CD8-positive, alpha-beta memory T cell (primary cell): ENCODE measurements around the gene CFAP73. TPM values are rescaled to one million over a fixed set of nuclear protein-coding genes. Genes with fewer than 3 reads are reported as not detected.
"Not testable (repeated sequence)": the region's sequence is repeated elsewhere in the genome, so short reads cannot be mapped to it uniquely, and the experiment has no call there.

Experiments used
- CTCF ChIA-PET: fragments of 350-600 bp; sonication (Branson Sonifier 250); formaldehyde crosslinking; loops from one replicate; lab custom pipeline; 2021; ENCODE audit warnings: antibody characterized with exemption; lab: Charles Lee
- POLR2A ChIA-PET: fragments of 350-600 bp; sonication (Branson Sonifier 250); formaldehyde crosslinking; loops from one replicate; lab custom pipeline; 2021; ENCODE audit warnings: antibody characterized with exemption; lab: Charles Lee
- DNase-seq, 5 donors: peaks; one replicate each; pipeline versions ENCODE4 v3.0.0 to v3.0.0-alpha.2; 2020 to 2022; ENCODE audit warnings: mixed read lengths in 1 of 5
- H3K27ac ChIP-seq: one replicate; pipeline ENCODE4 v1.7.0; 2013; ENCODE audit warnings: low read depth, mild to moderate bottlenecking, low read length, moderate library complexity
- H3K27me3 ChIP-seq: 2 replicates; pipeline ENCODE4 v1.7.0; 2013; ENCODE audit warnings: low read length, mild to moderate bottlenecking; ENCODE audit not compliant: insufficient read depth, poor library complexity, severe bottlenecking
- H3K36me3 ChIP-seq: 2 replicates; pipeline ENCODE4 v1.7.0; 2013; ENCODE audit warnings: mild to moderate bottlenecking, low read length, moderate library complexity; ENCODE audit not compliant: insufficient read depth
- H3K4me1 ChIP-seq: 2 replicates; pipeline ENCODE4 v1.7.0; 2013; ENCODE audit warnings: mild to moderate bottlenecking, low read length, moderate library complexity; ENCODE audit not compliant: insufficient read depth
- H3K4me3 ChIP-seq: 2 replicates; pipeline ENCODE4 v1.7.0; 2013; ENCODE audit warnings: mild to moderate bottlenecking, low read length
- H3K9me3 ChIP-seq: 2 replicates; pipeline ENCODE4 v1.7.0; 2013; ENCODE audit warnings: mild to moderate bottlenecking, low read length
- H3K27ac Mint-ChIP-seq, 8 donors: one replicate each; pipeline ENCODE4 v1.8.0; 2020 to 2021; ENCODE audit warnings: mixed read lengths in 8 of 8, mild to moderate bottlenecking in 6 of 8, inconsistent platforms in 3 of 8, moderate library complexity in 3 of 8
- H3K27me3 Mint-ChIP-seq, 2 donors: one replicate each; pipeline ENCODE4 v1.8.0; 2020 to 2021; ENCODE audit warnings: mixed read lengths in 2 of 2, mild to moderate bottlenecking in 1 of 2, moderate library complexity in 1 of 2
- H3K36me3 Mint-ChIP-seq, 3 donors: one replicate each; pipeline ENCODE4 v1.8.0; 2020 to 2021; ENCODE audit warnings: mixed read lengths in 3 of 3, inconsistent platforms in 1 of 3, mild to moderate bottlenecking in 1 of 3
- H3K4me1 Mint-ChIP-seq, 3 donors: one replicate each; pipeline ENCODE4 v1.8.0; 2020 to 2021; ENCODE audit warnings: mixed read lengths in 3 of 3, inconsistent platforms in 1 of 3, mild to moderate bottlenecking in 1 of 3
- H3K4me3 Mint-ChIP-seq, 7 donors: one replicate each; pipeline ENCODE4 v1.8.0; 2020 to 2021; ENCODE audit warnings: mixed read lengths in 7 of 7, mild to moderate bottlenecking in 6 of 7, moderate library complexity in 4 of 7, inconsistent platforms in 2 of 7
- H3K9me3 Mint-ChIP-seq, 5 donors: one replicate each; pipeline ENCODE4 v1.8.0; 2020 to 2022; ENCODE audit warnings: mixed read lengths in 5 of 5, mild to moderate bottlenecking in 3 of 5, moderate library complexity in 2 of 5, inconsistent platforms in 1 of 5
- polyA plus RNA-seq: library from polyadenylated mRNA; unstranded; fragments of 300-500 nt; fragmentation: Illumina TruSeq; gene quantifications from one replicate; pipeline ENCODE4 v1.2.3, GENCODE V29; 2021
- total RNA-seq, 2 experiments: library from RNA; stranded (reverse); gene quantifications; one replicate each; pipeline ENCODE4 v1.2.3, GENCODE V29; 2021

CFAP73 gene
- total and polyA plus RNA-seq, 3 experiments from 2014 or later: 0.16 to 0.33 TPM; not detected in 1

DNA sequence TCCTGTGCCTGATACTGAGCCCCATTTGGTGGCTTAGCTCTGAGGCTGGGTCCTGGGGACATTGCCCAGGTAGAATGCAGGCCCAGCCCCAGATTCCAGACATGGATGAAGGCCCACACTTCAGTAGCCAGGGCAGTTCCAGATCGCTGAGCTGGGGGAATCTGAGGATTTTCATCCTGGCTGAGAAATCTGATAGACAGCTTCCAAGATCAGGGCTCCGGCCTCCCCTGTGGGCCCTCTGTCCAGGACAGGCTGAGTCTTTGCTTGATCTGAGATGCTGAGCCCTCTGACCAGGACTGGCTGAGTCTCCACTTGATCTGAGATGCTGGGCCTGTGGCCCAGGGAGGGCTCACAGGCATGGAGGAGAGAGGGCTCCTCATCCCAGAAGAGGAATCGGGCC is 10.7 kb upstream of the CFAP73 start:
- Histone ChIP-seq H3K9me3 (no peaks in the 10 kb centered on the region), H3K27ac (no peak overlapping the region), H3K4me1 (peaks cover 14% of the 10 kb centered on the region), H3K4me3 (no peak overlapping the region), H3K36me3 (no peaks in the 10 kb centered on the region), H3K27me3 (no peaks in the 10 kb centered on the region)
- ChIA-PET POLR2A (no interaction called here), CTCF (interaction anchor here (3.1 kb wide), 1 partner anchor 14 kb away, joined by 8 read pairs; no protein-coding TSS in a partner anchor)
- no peak for DNase-seq
- no peaks in the 10 kb centered on the region for H3K9me3 Mint-ChIP-seq
- peaks cover 9 to 19% of the 10 kb centered on the region in 2 donors for H3K27me3 Mint-ChIP-seq
- H3K36me3 Mint-ChIP-seq: no peaks in the 10 kb centered on the region
- no peak overlapping the region for H3K4me3 Mint-ChIP-seq
- H3K4me1 Mint-ChIP-seq: peaks cover 3 to 21% (median 12%) of the 10 kb centered on the region in 3 donors
- H3K27ac Mint-ChIP-seq: peak overlapping the region in 1 of 8 donors; percentile 3

- Histone ChIP-seq H3K4me1 (peaks cover 8% of the 10 kb centered on the region), H3K27ac (no peak overlapping the region), H3K4me3 (no peak overlapping the region), H3K27me3 (no peaks in the 10 kb centered on the region), H3K36me3 (no peaks in the 10 kb centered on the region), H3K9me3 (no peaks in the 10 kb centered on the region)
- Mint-ChIP-seq H3K27ac (peak overlapping the region in 2 of 8 donors; percentile 2 to 52), H3K4me3 (no peak overlapping the region), H3K36me3 (no peaks in the 10 kb centered on the region), H3K9me3 (no peaks in the 10 kb centered on the region), H3K4me1 (peaks cover 2 to 13% (median 11%) of the 10 kb centered on the region in 3 donors), H3K27me3 (peaks cover 7 to 19% of the 10 kb centered on the region in 2 donors)
- ChIA-PET CTCF (interaction anchor here (1.1 kb wide), 1 partner anchor 19 kb away, joined by 3 read pairs; no protein-coding TSS in a partner anchor), POLR2A (no interaction called here)
- no peak for DNase-seq
Observed at GRCh38 chr12:113140706-113141105, 8.8 kb upstream of the CFAP73 start.

GRCh38 chr12:113141716-113142115 is 7.8 kb upstream of the CFAP73 start:
- H3K36me3 Mint-ChIP-seq, H3K27me3 ChIP-seq, H3K27ac ChIP-seq, H3K4me3 Mint-ChIP-seq, H3K9me3 Mint-ChIP-seq, H3K9me3 ChIP-seq, DNase-seq, H3K36me3 ChIP-seq, H3K27ac Mint-ChIP-seq, H3K4me3 ChIP-seq, H3K4me1 Mint-ChIP-seq, H3K27me3 Mint-ChIP-seq, POLR2A ChIA-PET, CTCF ChIA-PET, H3K4me1 ChIP-seq: not testable (repeated sequence)

DNA sequence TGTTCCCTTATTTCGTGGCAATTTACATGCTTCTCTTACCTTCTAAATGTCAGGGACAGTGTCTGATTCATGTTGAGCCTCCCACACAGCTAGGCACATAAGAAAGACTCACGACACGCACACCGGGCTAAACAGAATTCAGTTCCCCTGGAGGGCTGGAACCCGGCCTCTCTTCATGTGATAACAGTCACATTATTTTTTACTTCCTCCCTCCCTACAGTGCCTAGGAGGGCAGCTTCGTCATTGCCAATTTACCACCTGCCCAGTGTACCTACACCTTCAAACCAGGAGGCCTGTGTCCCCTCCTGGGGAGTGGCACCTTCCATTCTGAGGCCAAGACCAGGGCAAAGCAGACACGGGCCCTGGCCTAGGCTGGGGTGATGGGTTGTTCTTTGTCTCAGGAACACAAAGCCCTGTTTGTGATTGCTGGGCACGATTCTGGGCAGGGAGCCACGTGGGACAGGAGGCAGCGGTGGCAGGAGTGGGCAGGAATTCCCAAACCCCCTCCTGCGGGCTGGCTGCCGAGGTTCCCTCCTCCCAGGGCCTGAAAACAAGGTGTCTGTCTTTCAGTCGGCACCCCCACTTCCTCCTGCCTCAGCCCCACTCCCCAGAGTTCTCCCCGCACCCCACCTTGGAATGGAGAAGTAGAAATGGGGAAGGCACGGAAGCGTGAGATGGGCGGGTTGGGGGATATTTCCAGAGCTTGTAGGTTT is 7.2 kb upstream of the CFAP73 start:
- Mint-ChIP-seq H3K9me3 (peaks cover 0 to 4% (median 0%) of the 10 kb centered on the region in 5 donors), H3K36me3 (no peaks in the 10 kb centered on the region), H3K4me3 (no peak overlapping the region), H3K4me1 (no peaks in the 10 kb centered on the region), H3K27ac (peak overlapping the region in 1 of 8 donors; percentile 17), H3K27me3 (peaks cover 6 to 7% of the 10 kb centered on the region in 2 donors)
- H3K27me3 ChIP-seq: no peaks in the 10 kb centered on the region
- no peak overlapping the region for H3K27ac ChIP-seq
- no peak overlapping the region for H3K4me3 ChIP-seq
- POLR2A ChIA-PET: no interaction called here
- H3K4me1 ChIP-seq: no peaks in the 10 kb centered on the region
- no peaks in the 10 kb centered on the region for H3K36me3 ChIP-seq
- CTCF ChIA-PET: no interaction called here
- H3K9me3 ChIP-seq: no peaks in the 10 kb centered on the region
- DNase-seq: no peak

DNA sequence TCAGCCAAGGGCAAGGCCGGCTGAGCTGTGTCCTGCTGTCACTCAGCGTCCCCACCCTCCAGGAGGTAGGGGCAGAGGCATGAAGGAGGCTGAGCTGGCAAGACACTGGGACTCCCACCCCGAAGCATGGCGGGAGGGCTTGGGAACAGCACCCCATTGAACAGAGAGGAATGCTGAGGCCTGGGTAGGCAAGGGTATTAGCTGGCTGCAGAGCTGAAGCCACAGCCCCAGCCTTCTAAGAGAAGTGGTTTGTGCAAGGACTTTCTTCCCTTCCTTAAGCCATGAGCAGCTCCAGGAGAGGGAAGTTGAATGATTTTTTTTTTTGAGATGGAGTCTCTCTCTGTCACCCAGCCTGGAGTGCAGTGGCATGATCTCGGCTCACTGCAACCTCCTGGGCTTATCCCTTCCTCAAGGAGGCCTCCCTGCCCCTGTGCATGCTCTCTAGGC is 6.6 kb upstream of the CFAP73 start:
- H3K27me3 Mint-ChIP-seq: peaks cover 8 to 9% of the 10 kb centered on the region in 2 donors
- no peaks in the 10 kb centered on the region for H3K4me1 ChIP-seq
- POLR2A ChIA-PET: no interaction called here
- no peaks in the 10 kb centered on the region for H3K27me3 ChIP-seq
- H3K27ac ChIP-seq: no peak overlapping the region
- no peaks in the 10 kb centered on the region for H3K36me3 ChIP-seq
- no peak overlapping the region for H3K4me3 ChIP-seq
- H3K36me3 Mint-ChIP-seq: no peaks in the 10 kb centered on the region
- H3K27ac Mint-ChIP-seq: no peak overlapping the region
- no peaks in the 10 kb centered on the region for H3K4me1 Mint-ChIP-seq
- H3K9me3 ChIP-seq: no peaks in the 10 kb centered on the region
- no peak for DNase-seq
- CTCF ChIA-PET: no interaction called here
- H3K9me3 Mint-ChIP-seq: peaks cover 0 to 6% (median 0%) of the 10 kb centered on the region in 5 donors
- H3K4me3 Mint-ChIP-seq: no peak overlapping the region

- no peak overlapping the region for H3K4me3 ChIP-seq
- H3K36me3 ChIP-seq: no peaks in the 10 kb centered on the region
- Mint-ChIP-seq H3K9me3 (peaks cover 0 to 6% (median 0%) of the 10 kb centered on the region in 5 donors), H3K27me3 (peaks cover 4 to 5% of the 10 kb centered on the region in 2 donors), H3K27ac (no peak overlapping the region), H3K4me1 (no peaks in the 10 kb centered on the region), H3K4me3 (no peak overlapping the region), H3K36me3 (no peaks in the 10 kb centered on the region)
- no peak overlapping the region for H3K27ac ChIP-seq
- no peak for DNase-seq
- CTCF ChIA-PET: no interaction called here
- H3K4me1 ChIP-seq: no peaks in the 10 kb centered on the region
- H3K9me3 ChIP-seq: no peaks in the 10 kb centered on the region
- POLR2A ChIA-PET: no interaction called here
- no peaks in the 10 kb centered on the region for H3K27me3 ChIP-seq
Observed at GRCh38 chr12:113143959-113144358, 5.6 kb upstream of the CFAP73 start.

GRCh38 chr12:113144806-113145205 is 4.7 kb upstream of the CFAP73 start:
- no peak overlapping the region for H3K4me3 Mint-ChIP-seq
- H3K27me3 Mint-ChIP-seq: peaks cover 2 to 4% of the 10 kb centered on the region in 2 donors
- DNase-seq: no peak
- H3K4me1 ChIP-seq: no peaks in the 10 kb centered on the region
- no peak overlapping the region for H3K27ac ChIP-seq
- no peaks in the 10 kb centered on the region for H3K4me1 Mint-ChIP-seq
- H3K9me3 ChIP-seq: no peaks in the 10 kb centered on the region
- no peaks in the 10 kb centered on the region for H3K36me3 Mint-ChIP-seq
- peaks cover 0 to 6% (median 0%) of the 10 kb centered on the region in 5 donors for H3K9me3 Mint-ChIP-seq
- no peak overlapping the region for H3K4me3 ChIP-seq
- ChIA-PET POLR2A (no interaction called here), CTCF (no interaction called here)
- no peaks in the 10 kb centered on the region for H3K36me3 ChIP-seq
- no peak overlapping the region for H3K27ac Mint-ChIP-seq
- H3K27me3 ChIP-seq: no peaks in the 10 kb centered on the region

DNA sequence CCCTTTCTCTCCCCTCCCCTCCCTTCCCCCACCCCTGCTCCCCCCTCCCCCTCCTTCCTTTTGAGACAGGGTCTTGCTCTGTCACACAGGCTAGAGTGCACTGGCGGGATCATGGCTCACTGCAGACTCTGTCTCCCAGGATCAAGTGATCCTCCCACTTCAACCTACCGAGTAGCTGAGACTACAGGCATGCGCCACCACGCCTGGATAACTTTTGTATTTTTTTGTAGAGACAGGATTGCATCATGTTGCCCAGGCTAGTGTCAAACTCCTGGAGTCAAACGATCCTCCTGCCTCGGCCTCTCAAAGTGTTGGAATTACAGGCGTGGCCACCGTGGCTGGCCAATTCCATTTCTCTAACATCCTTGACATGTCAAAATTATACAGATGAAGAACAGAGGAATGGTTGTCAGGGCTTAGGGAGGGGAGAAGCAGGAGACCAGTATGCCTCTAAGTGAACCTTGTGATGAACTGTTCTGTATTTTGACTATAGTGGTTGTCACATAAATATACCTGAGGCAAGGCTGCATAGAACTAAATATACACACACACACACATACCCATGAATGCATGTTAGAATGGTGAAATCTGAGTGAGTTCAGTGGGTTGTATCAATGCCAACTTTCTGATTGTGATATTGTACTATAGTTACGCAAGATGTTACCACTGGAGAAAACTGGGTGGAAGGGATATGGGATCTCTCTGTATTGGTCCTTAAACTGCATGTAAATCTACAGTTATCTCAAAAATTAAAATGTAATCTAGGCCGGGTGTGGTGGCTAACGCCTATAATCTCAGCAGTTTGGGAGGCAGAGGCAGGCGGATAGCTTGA is 3.6 kb upstream of the CFAP73 start:
- Histone ChIP-seq H3K27ac (no peak overlapping the region), H3K36me3 (no peaks in the 10 kb centered on the region), H3K4me1 (no peaks in the 10 kb centered on the region), H3K27me3 (no peaks in the 10 kb centered on the region), H3K9me3 (no peaks in the 10 kb centered on the region), H3K4me3 (no peak overlapping the region)
- Mint-ChIP-seq H3K4me3 (no peak overlapping the region), H3K27ac (no peak overlapping the region), H3K36me3 (no peaks in the 10 kb centered on the region), H3K9me3 (peaks cover 0 to 6% (median 0%) of the 10 kb centered on the region in 5 donors), H3K4me1 (no peaks in the 10 kb centered on the region), H3K27me3 (peaks cover 2 to 10% of the 10 kb centered on the region in 2 donors)
- POLR2A ChIA-PET: no interaction called here
- DNase-seq: no peak
- CTCF ChIA-PET: no interaction called here
